ENCODE data around the gene BABAM1.

BABAM1 gene

DNA sequence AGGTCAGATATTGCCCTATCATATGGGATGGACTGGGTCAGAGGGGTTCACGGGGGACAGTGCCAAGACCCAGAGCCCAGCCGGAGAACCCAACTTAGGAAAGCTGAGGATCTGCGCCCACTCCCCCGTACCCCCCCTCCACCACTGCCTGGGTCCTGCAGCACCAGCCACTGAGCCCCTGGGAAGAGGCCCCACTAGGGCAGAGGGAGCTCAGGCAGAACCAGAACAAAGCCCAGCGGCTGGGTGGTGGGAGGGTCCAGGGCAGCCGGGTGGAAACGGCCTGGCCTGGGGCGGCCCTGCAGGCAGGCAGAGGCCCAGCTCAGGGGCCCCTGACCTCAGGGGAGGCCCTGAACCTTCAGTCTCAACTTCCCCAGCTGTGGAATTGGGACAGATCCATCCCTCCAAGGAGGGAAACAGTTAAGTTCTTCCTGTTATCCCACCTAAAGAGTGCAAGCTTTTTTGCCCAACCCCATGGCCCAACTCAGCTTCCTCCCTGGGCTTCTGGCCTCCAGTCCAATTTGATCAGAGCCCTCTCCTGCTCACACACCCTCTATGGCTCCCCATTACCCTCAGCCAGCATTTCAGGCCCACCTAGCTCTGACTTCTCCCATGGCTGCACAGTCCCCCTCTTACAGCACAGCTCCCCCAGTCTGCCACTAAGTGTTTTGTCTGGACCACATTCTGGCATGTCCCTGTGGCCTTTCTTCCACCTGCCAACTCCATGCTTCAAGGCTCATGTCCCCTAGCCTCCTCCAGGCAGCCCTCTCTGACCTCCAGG lies 24.6 kb upstream of the BABAM1 start:
- Histone ChIP-seq H3K9me2 (replicated peaks; ENCODE audit: low read depth, low read length) (no peaks in the 10 kb centered on the region), H3K79me2 (ENCODE audit: insufficient read depth, low read length) (peaks cover 57% of the 10 kb centered on the region), H3K4me1 (ENCODE audit: insufficient read depth, low read length, poor library complexity, severe bottlenecking) (peaks cover 41% of the 10 kb centered on the region), H3K36me3 (ENCODE audit: insufficient read depth, low read length) (no peaks in the 10 kb centered on the region), H4K20me1 (ENCODE audit: insufficient read depth, low read length, poor library complexity, severe bottlenecking) (peaks cover 26% of the 10 kb centered on the region), H3K27me3 (ENCODE audit: insufficient read depth, low read length, poor library complexity, severe bottlenecking) (no peaks in the 10 kb centered on the region), H3K9me3 (ENCODE audit: insufficient read depth, low read depth, low read length) (no peaks in the 10 kb centered on the region), H3K4me2 (ENCODE audit: low read depth, low read length, poor library complexity, severe bottlenecking) (peak overlapping the region; percentile 86), H3F3A (ENCODE audit: low read depth) (no peaks in the 10 kb centered on the region), H3K9ac (ENCODE audit: low read depth, low read length, poor library complexity, severe bottlenecking) (peak overlapping the region; percentile 65), H2AFZ (ENCODE audit: low read length) (no peak overlapping the region), H3K4me3 (ENCODE audit: low read length, poor library complexity, severe bottlenecking) (peak overlapping the region; percentile 74)
- no peak for TF ChIP-seq EZH2phosphoT487 (IDR thresholded peaks at IDR 0.05; ENCODE audit: borderline replicate concordance)

DNA sequence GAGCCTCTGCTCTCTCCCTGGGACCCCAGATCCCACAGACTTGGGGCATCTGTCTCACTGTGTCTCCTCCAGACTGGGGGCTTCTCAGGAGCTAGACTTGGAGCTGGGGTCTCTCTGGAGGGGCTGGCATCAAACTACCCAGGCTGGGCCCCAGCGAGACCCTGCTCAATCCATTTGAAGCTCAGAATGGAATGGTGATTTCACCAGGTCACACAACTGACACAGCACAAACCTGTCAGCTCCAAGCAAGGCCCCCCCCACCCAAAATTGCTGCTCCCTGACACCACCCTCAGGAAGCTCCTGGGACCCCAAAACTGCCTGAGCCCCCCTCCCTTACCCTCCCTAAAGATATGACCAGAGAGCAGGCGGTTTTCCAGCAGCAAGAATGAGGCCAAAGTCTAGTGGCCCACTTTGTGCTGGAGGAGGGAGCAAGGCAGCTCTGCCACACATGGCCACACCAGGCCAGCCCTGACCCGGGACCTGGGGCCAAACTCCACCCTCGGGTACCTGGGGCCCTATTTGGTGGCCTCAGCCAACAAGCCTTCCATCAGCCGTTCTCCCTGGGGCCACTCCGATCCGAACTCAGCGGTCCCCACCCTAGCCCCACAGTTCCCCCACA lies 23.9 kb upstream of the BABAM1 start:
- Histone ChIP-seq H3F3A (ENCODE audit: low read depth) (no peaks in the 10 kb centered on the region), H3K4me1 (ENCODE audit: insufficient read depth, low read length, poor library complexity, severe bottlenecking) (peaks cover 41% of the 10 kb centered on the region), H3K9me2 (replicated peaks; ENCODE audit: low read depth, low read length) (no peaks in the 10 kb centered on the region), H3K36me3 (ENCODE audit: insufficient read depth, low read length) (no peaks in the 10 kb centered on the region), H3K9me3 (ENCODE audit: insufficient read depth, low read depth, low read length) (no peaks in the 10 kb centered on the region), H3K9ac (ENCODE audit: low read depth, low read length, poor library complexity, severe bottlenecking) (peak overlapping the region; percentile 65), H3K79me2 (ENCODE audit: insufficient read depth, low read length) (peaks cover 52% of the 10 kb centered on the region), H3K4me2 (ENCODE audit: low read depth, low read length, poor library complexity, severe bottlenecking) (peak overlapping the region; percentile 86), H3K27me3 (ENCODE audit: insufficient read depth, low read length, poor library complexity, severe bottlenecking) (no peaks in the 10 kb centered on the region), H2AFZ (ENCODE audit: low read length) (no peak overlapping the region), H4K20me1 (ENCODE audit: insufficient read depth, low read length, poor library complexity, severe bottlenecking) (peaks cover 26% of the 10 kb centered on the region), H3K4me3 (ENCODE audit: low read length, poor library complexity, severe bottlenecking) (peak overlapping the region; percentile 74)
- TF ChIP-seq, protein P1, sequence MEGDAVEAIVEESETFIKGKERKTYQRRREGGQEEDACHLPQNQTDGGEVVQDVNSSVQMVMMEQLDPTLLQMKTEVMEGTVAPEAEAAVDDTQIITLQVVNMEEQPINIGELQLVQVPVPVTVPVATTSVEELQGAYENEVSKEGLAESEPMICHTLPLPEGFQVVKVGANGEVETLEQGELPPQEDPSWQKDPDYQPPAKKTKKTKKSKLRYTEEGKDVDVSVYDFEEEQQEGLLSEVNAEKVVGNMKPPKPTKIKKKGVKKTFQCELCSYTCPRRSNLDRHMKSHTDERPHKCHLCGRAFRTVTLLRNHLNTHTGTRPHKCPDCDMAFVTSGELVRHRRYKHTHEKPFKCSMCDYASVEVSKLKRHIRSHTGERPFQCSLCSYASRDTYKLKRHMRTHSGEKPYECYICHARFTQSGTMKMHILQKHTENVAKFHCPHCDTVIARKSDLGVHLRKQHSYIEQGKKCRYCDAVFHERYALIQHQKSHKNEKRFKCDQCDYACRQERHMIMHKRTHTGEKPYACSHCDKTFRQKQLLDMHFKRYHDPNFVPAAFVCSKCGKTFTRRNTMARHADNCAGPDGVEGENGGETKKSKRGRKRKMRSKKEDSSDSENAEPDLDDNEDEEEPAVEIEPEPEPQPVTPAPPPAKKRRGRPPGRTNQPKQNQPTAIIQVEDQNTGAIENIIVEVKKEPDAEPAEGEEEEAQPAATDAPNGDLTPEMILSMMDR (conservative IDR thresholded peaks at IDR 0.05; ENCODE audit: low read length) = no peak
- no peak for TF ChIP-seq EZH2phosphoT487 (IDR thresholded peaks at IDR 0.05; ENCODE audit: borderline replicate concordance)

DNA sequence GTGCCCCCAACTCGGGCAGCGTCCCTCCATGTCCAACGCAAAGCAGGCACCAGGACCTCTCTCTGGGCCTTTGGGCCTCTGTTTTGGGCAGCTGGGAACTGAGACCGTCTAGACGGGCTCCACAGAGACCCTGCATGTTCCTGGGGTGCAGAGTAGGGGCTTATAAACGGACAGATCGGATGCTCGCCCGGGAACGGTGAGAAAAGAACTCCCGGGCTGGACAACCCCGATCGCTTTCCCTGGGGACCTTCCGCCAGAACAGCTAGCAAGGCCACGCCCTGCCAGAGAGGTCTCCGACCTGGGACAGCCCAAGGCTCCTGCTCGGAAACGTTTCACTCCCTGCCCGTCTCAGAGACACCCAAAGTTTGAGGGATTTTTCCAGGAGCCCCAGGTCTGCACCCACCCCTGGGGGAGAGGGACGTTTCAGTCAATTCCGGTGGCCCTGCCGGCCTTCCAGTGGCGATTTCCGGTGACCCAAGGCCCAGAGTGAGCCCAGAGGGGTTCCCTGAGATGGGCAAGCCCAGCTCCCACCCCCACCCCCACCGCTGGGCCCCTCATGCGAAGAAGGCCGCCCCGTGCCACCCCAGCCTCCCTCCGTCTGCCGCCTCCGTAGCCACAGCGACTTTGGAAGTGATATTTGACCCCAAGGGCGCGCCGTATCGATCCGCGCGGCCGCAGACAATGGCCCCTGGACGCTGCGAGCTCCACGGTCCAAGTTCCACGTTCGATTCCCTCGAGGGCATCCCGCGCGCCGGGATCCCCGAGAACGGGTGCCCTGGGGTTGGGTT lies 23.2 kb upstream of the BABAM1 start:
- Histone ChIP-seq H3K79me2 (ENCODE audit: insufficient read depth, low read length) (peaks cover 52% of the 10 kb centered on the region), H3K4me2 (ENCODE audit: low read depth, low read length, poor library complexity, severe bottlenecking) (peak overlapping the region; percentile 86), H3K4me1 (ENCODE audit: insufficient read depth, low read length, poor library complexity, severe bottlenecking) (peaks cover 41% of the 10 kb centered on the region), H3K36me3 (ENCODE audit: insufficient read depth, low read length) (no peaks in the 10 kb centered on the region), H2AFZ (ENCODE audit: low read length) (no peak overlapping the region), H4K20me1 (ENCODE audit: insufficient read depth, low read length, poor library complexity, severe bottlenecking) (peaks cover 26% of the 10 kb centered on the region), H3K27me3 (ENCODE audit: insufficient read depth, low read length, poor library complexity, severe bottlenecking) (no peaks in the 10 kb centered on the region), H3K9me3 (ENCODE audit: insufficient read depth, low read depth, low read length) (no peaks in the 10 kb centered on the region), H3K9me2 (replicated peaks; ENCODE audit: low read depth, low read length) (no peaks in the 10 kb centered on the region), H3K9ac (ENCODE audit: low read depth, low read length, poor library complexity, severe bottlenecking) (peak overlapping the region; percentile 65), H3K4me3 (ENCODE audit: low read length, poor library complexity, severe bottlenecking) (peak overlapping the region; percentile 74), H3F3A (ENCODE audit: low read depth) (no peaks in the 10 kb centered on the region)
- TF ChIP-seq, protein P1 (conservative IDR thresholded peaks at IDR 0.05; ENCODE audit: low read length) = no peak
- TF ChIP-seq EZH2phosphoT487 (IDR thresholded peaks at IDR 0.05; ENCODE audit: borderline replicate concordance) = no peak

Measured in Loucy (cell line).